Activated CD4-positive, alpha-beta T cell treated with anti-CD3 and anti-CD28 coated beads, Interleukin-10, Interleukin-2, amounts not matched to agents 100 ng/mL and 50 ng/mL, durations not matched to agents 16 hours and 8 hours (primary cell): ENCODE results near the gene RPS6KA4.

ENCODE experiments used
- DNase-seq: peaks from one replicate; pipeline ENCODE4 v3.0.0-alpha.2; 2020

Gene RPS6KA4

GRCh38 chr11:64349404-64349803, 9.6 kb upstream of the RPS6KA4 start:
- DNase-seq: no peak

- no peak for DNase-seq
Measured at GRCh38 chr11:64351136-64351631, 7.8 kb upstream of the RPS6KA4 start.

- no peak for DNase-seq
Measured at GRCh38 chr11:64352099-64352994, 6.6 kb upstream of the RPS6KA4 start.

- DNase-seq: no peak
Measured at GRCh38 chr11:64352995-64353714, 5.8 kb upstream of the RPS6KA4 start.

- DNase-seq: no peak
Measured at GRCh38 chr11:64353715-64354506, 5.1 kb upstream of the RPS6KA4 start.

- peak; percentile 43 for DNase-seq
Measured at GRCh38 chr11:64355078-64355940, 3.7 kb upstream of the RPS6KA4 start.

GRCh38 chr11:64356498-64357411, 2.2 kb upstream of the RPS6KA4 start:
- DNase-seq: peak; percentile 56

- no peak for DNase-seq
Measured at GRCh38 chr11:64357446-64357845, 1.5 kb upstream of the RPS6KA4 start.

- peak; percentile 70 for DNase-seq
Measured at GRCh38 chr11:64357904-64358535, 942 bp upstream of the RPS6KA4 start.

GRCh38 chr11:64358536-64358906, 441 bp upstream of the RPS6KA4 start:
- no peak for DNase-seq

- DNase-seq: peak; percentile 36
Measured at GRCh38 chr11:64359712-64360445, 917 bp downstream of the RPS6KA4 start.

GRCh38 chr11:64360448-64360921, 1.5 kb downstream of the RPS6KA4 start:
- no peak for DNase-seq

GRCh38 chr11:64361659-64362058, 2.7 kb downstream of the RPS6KA4 start:
- no peak for DNase-seq

- DNase-seq: no peak
Measured at GRCh38 chr11:64362339-64362738, 3.4 kb downstream of the RPS6KA4 start.

- DNase-seq: no peak
Measured at GRCh38 chr11:64364435-64364834, 5.5 kb downstream of the RPS6KA4 start.

- no peak for DNase-seq
Measured at GRCh38 chr11:64364911-64365310, 5.9 kb downstream of the RPS6KA4 start.

- DNase-seq: no peak
Measured at GRCh38 chr11:64366751-64367150, 7.8 kb downstream of the RPS6KA4 start.

GRCh38 chr11:64367931-64368672, 9.1 kb downstream of the RPS6KA4 start:
- no peak for DNase-seq

- no peak for DNase-seq
Measured at GRCh38 chr11:64368673-64369074, 9.7 kb downstream of the RPS6KA4 start.
